HepG2 (cell line): ENCODE data around the gene GAS2. TPM values are rescaled to one million over a fixed set of nuclear protein-coding genes. Genes with fewer than 3 reads are reported as not detected.

Experiments
- AGO2 ChIP-seq: fragments of 200-400 bp; formaldehyde crosslinking; optimal IDR thresholded peaks from 2 replicates; pipeline ENCODE3; 2017; ENCODE audit warnings: mild to moderate bottlenecking, low read depth, low read length, moderate library complexity
- CENPT ChIP-seq: sonication (generic); formaldehyde crosslinking; IDR thresholded peaks from 2 replicates; pipeline ENCODE4 v1.8.0; 2022; ENCODE audit warnings: low read depth, mild to moderate bottlenecking, moderate library complexity, missing genetic modification reagents
- HNRNPLL ChIP-seq: fragments of 200-400 bp; formaldehyde crosslinking; IDR thresholded peaks from 2 replicates; pipeline ENCODE4 v1.6.1; 2017; ENCODE audit warnings: mild to moderate bottlenecking, low read depth, low read length; ENCODE audit not compliant: poor library complexity, severe bottlenecking
- IKZF4 ChIP-seq: sonication (generic); formaldehyde crosslinking; IDR thresholded peaks from 2 replicates; pipeline ENCODE4 v1.5.1; 2020; ENCODE audit warnings: borderline replicate concordance, mild to moderate bottlenecking, low read depth, missing genetic modification reagents; ENCODE audit errors: not compliant biosample characterization
- IRX3 ChIP-seq: sonication (generic); formaldehyde crosslinking; IDR thresholded peaks from 2 replicates; pipeline ENCODE4 v1.8.1; 2023; ENCODE audit warnings: mild to moderate bottlenecking, low read depth, missing genetic modification reagents, borderline replicate concordance
- KMT2A ChIP-seq: sonication (generic); formaldehyde crosslinking; IDR thresholded peaks from 2 replicates; pipeline ENCODE4 v1.4.0; 2020; ENCODE audit warnings: missing genetic modification reagents
- LCORL ChIP-seq, 2 experiments: fragments of 450-650 bp in 1 of 2; sonication (generic) in 1 of 2; formaldehyde crosslinking in 1 of 2; IDR thresholded peaks; 2 replicates each; pipeline versions ENCODE4 v1.5.0 to v1.6.1; 2017 to 2020; ENCODE audit warnings: antibody characterized with exemption in 1 of 2, missing genetic modification reagents in 1 of 2
- MEIS2 ChIP-seq: sonication (generic); formaldehyde crosslinking; IDR thresholded peaks from 2 replicates; pipeline ENCODE4 v1.9.0; 2021; ENCODE audit warnings: mild to moderate bottlenecking, missing genetic modification reagents
- MIER3 ChIP-seq: IDR thresholded peaks from 2 replicates; pipeline ENCODE4 v1.6.1; 2016; ENCODE audit warnings: missing compliant biosample characterization, borderline replicate concordance
- MXD4 ChIP-seq: IDR thresholded peaks from 2 replicates; pipeline ENCODE4 v1.6.1; 2016; ENCODE audit warnings: mild to moderate bottlenecking, missing biosample characterization, missing genetic modification reagents
- NCOA1 ChIP-seq: sonication (generic); formaldehyde crosslinking; IDR thresholded peaks from 2 replicates; pipeline ENCODE4 v1.9.0; 2021; ENCODE audit warnings: missing genetic modification reagents
- NCOR1 ChIP-seq: fragments of 200-600 bp; sonication (generic); IDR thresholded peaks from 2 replicates; pipeline ENCODE4 v1.7.0; 2017; ENCODE audit warnings: antibody characterized with exemption, low read length, borderline replicate concordance
- NFE2L2 ChIP-seq: fragments of 150-350 bp; IDR thresholded peaks from 2 replicates; pipeline ENCODE4 v1.6.1; 2014; ENCODE audit warnings: low read length
- PBX2 ChIP-seq: IDR thresholded peaks from 2 replicates; pipeline ENCODE4 v1.6.1; 2016; ENCODE audit warnings: control low read depth
- RFXANK ChIP-seq: IDR thresholded peaks from 2 replicates; pipeline ENCODE4 v1.6.1; 2016
- SALL2 ChIP-seq: sonication (generic); formaldehyde crosslinking; IDR thresholded peaks from 2 replicates; pipeline ENCODE4 v1.8.1; 2023; ENCODE audit warnings: mild to moderate bottlenecking, missing genetic modification reagents, inconsistent platforms
- SOX13 ChIP-seq, 3 experiments: fragments of 450-650 bp in 1 of 3; sonication (generic) in 1 of 3; formaldehyde crosslinking in 1 of 3; IDR thresholded peaks in 2 of 3; conservative IDR thresholded peaks in 1 of 3; 2 replicates each; pipeline versions ENCODE4 v1.5.0 to v1.6.1; 2016 to 2020; ENCODE audit warnings: antibody characterized with exemption in 1 of 3, mild to moderate bottlenecking in 1 of 3, missing compliant biosample characterization in 1 of 3, missing genetic modification reagents in 1 of 3, moderate library complexity in 1 of 3
- TBX3 ChIP-seq: fragments of 450-650 bp; IDR thresholded peaks from 2 replicates; pipeline ENCODE4 v1.6.1; 2017; ENCODE audit warnings: antibody characterized with exemption, mild to moderate bottlenecking, inconsistent platforms, borderline replicate concordance
- YY1 ChIP-seq: IDR thresholded peaks from 2 replicates; pipeline ENCODE4 v1.6.1; 2011; ENCODE audit warnings: low read length, low read depth, moderate library complexity, mild to moderate bottlenecking; ENCODE audit not compliant: insufficient read depth, insufficient replicate concordance
- ZBTB49 ChIP-seq: sonication (generic); formaldehyde crosslinking; IDR thresholded peaks from 2 replicates; pipeline ENCODE4 v1.4.0; 2020; ENCODE audit warnings: missing genetic modification reagents, borderline replicate concordance
- ZKSCAN8 ChIP-seq: IDR thresholded peaks from 2 replicates; pipeline ENCODE4 v1.6.1; 2016; ENCODE audit warnings: borderline replicate concordance, missing genetic modification reagents, missing compliant biosample characterization
- ZNF124 ChIP-seq: sonication (generic); formaldehyde crosslinking; IDR thresholded peaks from 2 replicates; pipeline ENCODE4 v1.4.0; 2020; ENCODE audit warnings: missing genetic modification reagents
- ZNF326 ChIP-seq: sonication (generic); formaldehyde crosslinking; IDR thresholded peaks from 2 replicates; pipeline ENCODE4 v1.4.0; 2020; ENCODE audit warnings: missing genetic modification reagents, borderline replicate concordance
- ZNF441 ChIP-seq: sonication (generic); formaldehyde crosslinking; IDR thresholded peaks from 2 replicates; pipeline ENCODE4 v1.7.0; 2021; ENCODE audit warnings: missing genetic modification reagents, borderline replicate concordance
- ZNF547 ChIP-seq: sonication (generic); formaldehyde crosslinking; IDR thresholded peaks from 2 replicates; pipeline ENCODE4 v1.5.1; 2020; ENCODE audit warnings: mild to moderate bottlenecking, missing genetic modification reagents
- ZNF841 ChIP-seq: sonication (generic); formaldehyde crosslinking; IDR thresholded peaks from 2 replicates; pipeline ENCODE4 v1.8.1; 2023; ENCODE audit warnings: missing genetic modification reagents, borderline replicate concordance
- ZSCAN25 ChIP-seq: sonication (generic); formaldehyde crosslinking; IDR thresholded peaks from 2 replicates; pipeline ENCODE4 v1.8.0; 2022; ENCODE audit warnings: mild to moderate bottlenecking, missing genetic modification reagents
- polyA plus RNA-seq, 8 experiments: library from polyadenylated mRNA; depleted of rRNA in 3 of 8; stranded (reverse) in 7 of 8; unstranded in 1 of 8; fragments of >200 nt; fragmentation: Illumina TruSeq in 4 of 8; extraction: Trizol in 4 of 8; gene quantifications; 2 replicates each; pipeline versions ENCODE4 v1.2.1 to v1.2.3, GENCODE V29; 2011 to 2016; ENCODE audit warnings: low read depth in 4 of 8, missing spikeins in 1 of 8, mixed read lengths in 1 of 8; ENCODE audit not compliant: insufficient read depth in 1 of 8
- total RNA-seq, 5 experiments: library from RNA; depleted of rRNA; stranded (reverse); fragments of >200 nt; fragmentation: Illumina TruSeq; extraction: Trizol; gene quantifications; 2 replicates each; pipeline ENCODE4 v1.2.3, GENCODE V29; 2016; ENCODE audit warnings: low read depth in 1 of 5

The GAS2 gene
- total and polyA plus RNA-seq, 2 of the 13 experiments (the other 11 are each of a cell fraction or from before 2014, with no cell fraction given), result 26.0 to 85.1 TPM

- TF ChIP-seq CENPT (CRISPR knock-in tag) (no peak), KMT2A (CRISPR knock-in tag) (peak; percentile 76), IKZF4 (CRISPR knock-in tag) (no peak), NCOA1 (CRISPR knock-in tag) (no peak), ZKSCAN8 (CRISPR knock-in tag) (0 out of 2 replicates have a peak, but pooled peaks have one; percentile 52), MXD4 (CRISPR knock-in tag) (no peak; the same call in 1 of the 2 replicates), YY1 (peak; percentile 27), ZNF547 (CRISPR knock-in tag) (0 out of 2 replicates have a peak, but pooled peaks have one; percentile 33), ZNF441 (peak; percentile 44; the same call in 1 of the 2 replicates), ZNF326 (no peak), NFE2L2 (no peak), ZBTB49 (no peak), IRX3 (CRISPR knock-in tag) (no peak), ZNF841 (no peak), SALL2 (CRISPR knock-in tag) (no peak), MIER3 (CRISPR knock-in tag) (peak; percentile 82; the same call in 1 of the 2 replicates), ZNF124 (CRISPR knock-in tag) (no peak), ZSCAN25 (CRISPR knock-in tag) (no peak), MEIS2 (CRISPR knock-in tag) (peak; percentile 49; the same call in 1 of the 2 replicates), PBX2 (CRISPR knock-in tag) (no peak), TBX3 (no peak), AGO2 (peak; percentile 96), NCOR1 (no peak), RFXANK (CRISPR knock-in tag) (no peak), HNRNPLL (peak; percentile 96), LCORL (IDR thresholded peaks at IDR 0.05) (no peak), LCORL (CRISPR knock-in tag; IDR thresholded peaks at IDR 0.05) (no peak; the same call in 1 of the 2 replicates), SOX13 (IDR thresholded peaks at IDR 0.05) (no peak), SOX13 (CRISPR knock-in tag; conservative IDR thresholded peaks at IDR 0.05 in 1 of 2, IDR thresholded peaks at IDR 0.05 in 1 of 2) (peak in 1 of 2 experiments; percentile 55; a peak in 2 of 4 replicates)
Measured at GRCh38 chr11:22829231-22830081, 163.0 kb downstream of the GAS2 start, which contains the start of gene SVIP (continued).
